ENCODE data around the gene IMP4. TPM values are rescaled to one million over a fixed set of nuclear protein-coding genes. Genes with fewer than 3 reads are reported as not detected.
"Not testable (repeated sequence)": the region's sequence is repeated elsewhere in the genome, so short reads cannot be mapped to it uniquely, and the experiment has no call there.

The IMP4 gene, protein sequence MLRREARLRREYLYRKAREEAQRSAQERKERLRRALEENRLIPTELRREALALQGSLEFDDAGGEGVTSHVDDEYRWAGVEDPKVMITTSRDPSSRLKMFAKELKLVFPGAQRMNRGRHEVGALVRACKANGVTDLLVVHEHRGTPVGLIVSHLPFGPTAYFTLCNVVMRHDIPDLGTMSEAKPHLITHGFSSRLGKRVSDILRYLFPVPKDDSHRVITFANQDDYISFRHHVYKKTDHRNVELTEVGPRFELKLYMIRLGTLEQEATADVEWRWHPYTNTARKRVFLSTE
- 168 TPM for polyA plus RNA-seq (2012; ENCODE audit: insufficient read depth, insufficient read length)

DNA sequence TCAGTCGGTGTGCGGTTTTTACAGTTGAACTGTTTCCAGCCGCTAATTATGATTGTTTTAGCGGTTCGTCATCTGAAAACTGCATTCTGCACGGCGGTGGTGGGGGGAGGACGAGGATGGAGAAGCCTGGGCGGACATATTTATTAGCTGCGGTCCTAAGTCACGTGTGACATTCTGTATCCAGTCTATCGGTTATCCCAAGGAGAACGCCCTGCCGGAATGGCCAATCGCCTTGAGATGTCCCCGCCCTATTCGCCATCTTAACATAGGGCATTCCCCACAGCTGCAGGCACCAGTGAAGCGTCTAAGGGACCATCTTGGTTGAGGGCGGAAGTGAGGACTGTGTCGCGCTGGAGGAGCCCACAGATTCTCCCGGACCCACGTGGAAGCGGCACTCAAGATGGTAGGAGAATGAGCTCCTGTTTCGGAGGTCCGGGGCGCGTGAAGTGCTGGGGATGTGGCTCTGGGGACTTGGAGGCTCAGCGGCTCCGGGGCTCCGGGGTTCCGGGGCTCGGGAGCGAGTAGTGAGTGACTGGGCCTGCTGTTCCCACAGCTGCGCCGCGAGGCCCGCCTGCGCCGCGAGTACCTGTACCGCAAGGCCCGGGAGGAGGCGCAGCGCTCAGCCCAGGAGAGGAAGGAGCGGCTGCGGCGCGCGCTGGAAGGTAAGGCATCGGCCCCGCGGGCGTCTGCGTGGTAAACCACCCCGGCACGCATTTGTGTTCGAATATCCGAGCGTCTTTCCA is at the start of gene IMP4:
TSS of gene IMP4 (plus strand) at position 365 of the 743 bp plus-strand sequence. CDS start at position 401, 36 bp downstream.
- peak within 1 kb of the TSS; percentile 74 for H3K4me3 ChIP-seq (ENCODE audit: low read length)
- peak; percentile 99 for DNase-seq (ENCODE audit: low read depth, low spot score)

DNA sequence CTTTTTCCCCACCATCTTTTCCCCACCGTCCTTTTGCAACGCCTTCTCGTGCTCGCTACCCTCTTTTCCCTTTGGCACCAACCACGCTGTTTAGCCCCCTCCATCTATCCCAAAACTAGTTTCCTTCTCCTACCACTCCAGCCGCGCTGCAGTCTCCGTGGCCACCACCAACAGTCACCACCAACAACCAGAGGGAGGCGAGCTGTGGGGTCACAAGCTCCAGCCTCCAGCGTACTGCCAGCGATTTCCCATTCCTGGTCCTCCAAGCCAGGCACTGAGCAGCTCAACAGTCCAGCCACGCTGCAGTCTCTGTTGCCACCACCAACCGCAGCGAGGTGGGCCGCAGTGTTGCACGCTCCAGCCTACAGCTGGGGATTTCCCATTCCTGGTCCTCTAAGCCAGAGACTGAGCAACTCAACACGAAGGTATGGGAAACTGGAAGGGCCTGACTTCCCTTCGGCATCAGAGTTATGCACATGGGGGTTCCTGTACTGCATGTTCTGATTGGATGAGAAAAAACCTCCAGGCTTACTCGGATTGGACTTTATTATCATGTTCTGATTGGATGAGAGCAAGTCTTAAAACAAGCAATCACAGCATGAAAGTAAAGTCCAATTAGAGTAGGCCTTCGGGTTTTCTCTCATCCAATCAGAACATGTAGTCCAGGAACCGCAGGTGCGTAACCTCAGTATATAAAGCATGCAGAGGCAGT is 42.3 kb upstream of the IMP4 start:
- DNase-seq (ENCODE audit: low read depth, low spot score): no peak
- H3K4me3 ChIP-seq (ENCODE audit: low read length): no peak overlapping the region

DNA sequence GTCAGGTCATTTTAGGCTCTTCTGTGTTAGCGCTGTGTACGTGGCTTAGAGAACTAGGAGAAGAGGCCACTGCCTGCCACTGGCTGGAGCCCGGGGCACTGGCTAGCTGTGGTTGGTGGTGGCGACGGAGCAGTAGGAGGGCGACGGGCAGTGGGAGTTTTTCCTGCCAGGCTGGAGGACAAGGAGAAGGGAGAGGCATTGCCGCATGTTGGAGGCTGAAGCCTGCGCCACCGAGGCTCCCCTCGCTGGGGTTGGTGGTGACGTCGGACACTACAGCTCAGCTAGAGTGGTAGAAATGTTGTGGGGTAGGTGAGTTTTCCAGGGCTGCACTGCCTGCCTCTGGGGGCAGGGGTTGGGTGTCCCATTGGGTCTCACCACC is 41.7 kb upstream of the IMP4 start:
- H3K4me3 ChIP-seq (ENCODE audit: low read length): no peak overlapping the region
- no peak for DNase-seq (ENCODE audit: low read depth, low spot score)

DNA sequence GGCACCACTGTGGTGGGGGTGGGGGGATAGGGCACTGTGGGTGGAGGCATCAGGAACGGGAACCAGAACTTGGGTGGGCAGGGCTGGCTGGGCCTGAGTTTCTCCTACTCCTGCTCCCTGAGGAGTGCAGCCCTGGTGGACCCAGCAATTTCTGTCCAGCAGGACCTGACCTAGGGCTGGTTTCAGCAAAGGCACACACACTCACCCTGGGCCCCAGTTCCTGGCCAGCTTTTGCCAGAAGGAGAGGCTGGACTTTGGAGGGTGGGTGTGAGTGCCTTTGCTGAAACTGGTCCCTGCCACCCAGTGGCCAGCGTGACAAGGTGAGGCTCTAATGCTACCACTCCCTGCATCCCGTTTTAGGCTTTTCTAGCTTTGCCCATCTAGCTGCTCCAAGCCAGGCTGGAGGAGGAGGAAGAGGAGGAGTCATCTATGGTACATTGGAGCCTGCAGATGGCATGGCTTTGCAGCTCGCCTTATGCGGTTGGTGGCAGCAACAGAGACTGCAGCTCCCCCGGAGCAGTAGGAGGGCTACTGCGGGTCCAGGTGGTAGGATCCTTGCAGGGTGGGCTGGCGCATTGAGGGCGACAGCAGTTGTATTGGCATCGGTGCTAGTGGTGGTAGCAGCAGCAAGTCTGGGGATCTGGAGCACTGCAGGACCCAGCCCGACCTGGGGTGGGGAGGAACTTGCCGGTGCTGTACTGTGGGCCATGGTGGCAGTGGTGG is 40.4 kb upstream of the IMP4 start:
- H3K4me3 ChIP-seq (ENCODE audit: low read length): no peak overlapping the region
- DNase-seq (ENCODE audit: low read depth, low spot score): no peak

DNA sequence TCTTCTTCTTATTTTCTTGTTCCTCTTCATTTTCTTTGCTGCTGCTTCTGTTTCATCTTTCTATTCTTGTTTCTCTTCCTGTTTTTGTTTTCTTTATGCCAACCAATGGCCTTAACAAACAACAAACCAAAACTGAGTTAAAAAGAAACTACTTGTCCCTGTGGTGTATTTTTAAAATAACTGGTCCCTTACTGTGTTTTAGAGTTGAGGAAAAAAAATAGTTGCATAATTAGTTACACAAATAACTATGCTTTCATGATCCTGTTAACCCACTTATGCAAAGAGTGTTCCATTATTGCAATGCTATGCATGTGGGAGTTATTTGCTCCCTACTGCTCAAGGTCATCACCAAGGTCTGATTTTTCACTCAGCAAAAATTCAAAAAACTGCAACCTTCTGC is 39.5 kb upstream of the IMP4 start:
- H3K4me3 ChIP-seq (ENCODE audit: low read length): no peak overlapping the region
- DNase-seq (ENCODE audit: low read depth, low spot score): no peak

DNA sequence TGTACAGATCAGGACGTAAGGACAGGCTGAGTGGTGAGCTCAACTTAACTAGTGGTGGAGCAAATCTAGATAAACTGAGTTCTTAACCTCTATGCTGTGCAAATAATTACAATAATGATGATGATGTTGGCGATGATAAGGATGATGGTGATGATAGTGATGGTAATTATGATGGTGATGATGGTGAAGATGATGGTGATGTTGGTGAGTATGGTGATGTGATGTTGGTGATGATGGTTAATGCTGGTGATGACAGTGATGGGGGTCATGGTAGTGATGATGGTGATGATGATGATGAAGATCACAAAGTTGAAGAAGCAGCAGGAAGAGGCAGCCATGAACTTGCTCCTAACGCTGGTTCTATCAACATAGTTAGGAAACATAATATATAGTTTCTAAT is 38.0 kb upstream of the IMP4 start:
- DNase-seq (ENCODE audit: low read depth, low spot score): no peak

DNA sequence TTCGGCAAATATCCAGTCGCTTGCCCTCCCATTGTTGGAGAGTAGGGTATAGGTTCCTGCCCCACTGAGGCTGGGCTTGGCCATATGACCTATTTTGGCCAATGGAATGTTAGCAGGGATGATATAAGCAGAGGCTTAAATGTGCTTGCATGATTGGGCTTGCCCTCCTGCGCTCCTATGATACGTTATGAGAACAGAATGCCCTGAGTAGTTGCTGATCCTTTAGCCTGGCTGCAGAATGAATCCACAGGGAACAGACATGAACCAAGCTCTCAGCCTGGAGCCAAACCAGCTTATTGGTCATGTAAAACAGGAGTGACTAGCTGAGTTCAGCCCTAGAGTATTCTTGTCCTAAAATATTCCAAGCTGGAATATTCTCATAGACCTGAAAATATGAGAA is 34.8 kb upstream of the IMP4 start:
- no peak overlapping the region for H3K4me3 ChIP-seq (ENCODE audit: low read length)
- DNase-seq (ENCODE audit: low read depth, low spot score): no peak

More for the DNA sequence above, 38.0 kb upstream of the IMP4 start:
- H3K4me3 ChIP-seq (ENCODE audit: low read length): no peak overlapping the region

DNA sequence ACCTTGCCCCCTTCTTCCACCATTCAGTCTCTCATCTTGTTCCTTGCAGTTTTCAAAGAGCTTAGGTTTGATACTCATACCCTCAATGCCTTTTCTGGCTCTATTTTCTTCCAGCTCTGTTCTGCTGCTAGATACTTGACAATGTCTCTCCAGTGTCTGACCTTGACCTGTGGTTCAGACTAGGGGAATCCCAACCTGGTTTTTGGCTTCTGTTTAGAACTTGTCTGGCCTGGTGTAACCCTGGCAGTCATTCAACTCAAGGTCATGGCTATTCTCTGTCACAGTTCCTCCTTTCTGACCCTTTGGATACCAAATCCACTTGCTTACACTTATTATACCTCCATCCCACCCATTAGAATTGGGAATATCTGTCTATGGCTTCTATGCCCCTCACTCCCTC is 31.8 kb upstream of the IMP4 start:
- no peak overlapping the region for H3K4me3 ChIP-seq (ENCODE audit: low read length)
- no peak for DNase-seq (ENCODE audit: low read depth, low spot score)

DNA sequence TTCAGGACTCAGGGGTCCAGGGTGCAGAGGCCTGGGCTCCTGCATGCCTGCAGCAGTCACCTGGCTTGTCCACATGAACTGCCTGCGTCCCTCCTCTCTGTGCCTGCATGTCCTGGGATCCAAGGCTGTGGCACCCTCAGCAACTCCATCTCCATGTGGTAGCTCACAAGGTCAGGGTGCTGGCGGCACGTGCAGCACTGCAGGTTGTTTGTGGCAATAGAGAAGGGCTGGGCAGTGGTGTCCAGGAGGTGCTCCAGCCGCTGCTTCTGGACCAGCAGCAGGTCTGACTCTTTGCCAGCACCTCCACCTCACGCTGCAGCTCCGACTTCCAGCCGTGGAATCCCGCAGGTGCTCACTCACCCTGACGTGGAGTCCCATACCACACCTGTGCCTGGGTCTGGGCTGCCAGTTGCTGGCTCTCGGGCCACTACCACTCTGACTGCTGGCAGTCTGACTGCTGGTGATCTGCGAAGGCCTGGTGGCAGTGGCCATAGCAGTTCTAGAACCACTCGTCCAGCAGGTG is 28.8 kb upstream of the IMP4 start:
- H3K4me3 ChIP-seq (ENCODE audit: low read length): no peak overlapping the region
- no peak for DNase-seq (ENCODE audit: low read depth, low spot score)

DNA sequence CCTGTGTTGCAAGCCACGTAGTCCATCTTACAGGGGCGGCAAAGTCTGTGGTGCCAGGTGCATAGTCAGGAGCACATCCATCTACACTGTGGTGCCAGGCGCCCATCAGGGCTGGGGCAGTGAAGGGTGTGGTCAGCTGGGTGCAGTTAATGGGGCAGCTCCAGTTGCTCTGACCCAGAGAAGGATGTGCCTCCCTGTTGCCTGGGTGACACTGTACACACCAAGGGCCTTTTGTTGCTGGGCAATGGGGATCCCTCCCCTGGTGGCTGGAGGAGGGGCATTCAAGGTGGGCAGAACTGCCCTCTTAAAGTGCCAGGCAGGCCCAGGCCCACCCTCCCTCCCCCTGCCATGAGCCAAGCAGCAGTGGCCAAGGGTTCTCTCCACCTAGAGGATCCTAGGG is 28.3 kb upstream of the IMP4 start:
- H3K4me3 ChIP-seq (ENCODE audit: low read length): no peak overlapping the region

DNA sequence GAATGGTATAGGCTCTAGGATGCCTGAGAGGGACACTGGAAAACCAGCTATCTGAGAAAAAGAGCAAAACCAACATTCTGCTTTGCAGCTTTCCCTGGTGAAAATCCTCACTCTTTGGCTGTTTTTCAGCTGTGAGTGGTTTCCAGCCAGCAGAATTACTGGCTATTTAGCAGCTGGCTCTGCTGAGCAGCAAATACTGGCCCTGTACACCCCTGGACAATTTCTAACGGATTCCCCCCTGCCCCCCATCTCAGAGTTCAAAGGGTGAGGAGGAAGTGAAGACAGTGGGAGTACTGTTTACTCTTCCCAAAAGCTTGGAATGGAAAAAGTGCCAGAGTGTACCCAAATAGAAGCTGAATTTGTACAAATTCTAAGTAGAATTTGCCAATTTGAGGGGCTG is 26.1 kb upstream of the IMP4 start:
- DNase-seq (ENCODE audit: low read depth, low spot score): no peak
- no peak overlapping the region for H3K4me3 ChIP-seq (ENCODE audit: low read length)

More for the DNA sequence above, 28.3 kb upstream of the IMP4 start:
- no peak for DNase-seq (ENCODE audit: low read depth, low spot score)

DNA sequence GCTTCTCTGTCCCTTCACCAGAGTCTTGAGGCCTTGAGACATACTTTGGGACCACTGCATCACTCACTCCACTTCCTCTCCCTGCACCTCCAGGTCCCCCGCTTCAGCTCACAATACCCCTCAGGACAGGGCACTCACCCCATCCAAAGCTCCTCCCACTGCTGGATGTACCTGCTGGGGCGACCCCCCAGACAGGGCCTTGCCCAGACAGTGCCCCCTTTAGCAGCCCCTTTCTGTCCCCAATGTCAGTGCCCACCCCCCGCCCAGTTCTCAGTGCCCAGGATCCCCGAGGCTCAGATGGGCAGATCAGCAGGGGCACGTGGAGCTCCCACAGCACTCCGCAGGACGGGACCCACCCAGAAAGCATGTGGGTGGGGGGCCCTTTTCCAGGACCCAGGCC is 23.8 kb upstream of the IMP4 start:
- DNase-seq (ENCODE audit: low read depth, low spot score): no peak
- H3K4me3 ChIP-seq (ENCODE audit: low read length): no peak overlapping the region

DNA sequence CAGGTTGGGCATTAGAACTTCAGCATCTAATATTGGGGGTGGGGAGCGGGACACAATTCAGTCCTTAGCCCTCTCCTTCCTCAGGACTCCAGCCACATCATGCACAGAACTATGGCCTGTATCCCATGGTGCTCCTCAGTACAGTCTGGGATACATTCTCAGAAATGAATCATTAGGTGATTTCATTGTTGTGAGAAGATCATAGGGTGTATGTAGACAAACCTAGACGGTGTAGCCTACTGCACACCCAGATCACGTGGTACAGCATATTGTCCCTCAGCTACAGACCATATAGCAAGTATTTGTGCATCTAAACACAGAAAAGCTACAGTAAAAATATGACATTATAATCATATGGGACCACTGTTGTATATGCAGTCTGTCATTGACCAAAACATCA is 23.2 kb upstream of the IMP4 start:
- H3K4me3 ChIP-seq (ENCODE audit: low read length): no peak overlapping the region
- no peak for DNase-seq (ENCODE audit: low read depth, low spot score)

DNA sequence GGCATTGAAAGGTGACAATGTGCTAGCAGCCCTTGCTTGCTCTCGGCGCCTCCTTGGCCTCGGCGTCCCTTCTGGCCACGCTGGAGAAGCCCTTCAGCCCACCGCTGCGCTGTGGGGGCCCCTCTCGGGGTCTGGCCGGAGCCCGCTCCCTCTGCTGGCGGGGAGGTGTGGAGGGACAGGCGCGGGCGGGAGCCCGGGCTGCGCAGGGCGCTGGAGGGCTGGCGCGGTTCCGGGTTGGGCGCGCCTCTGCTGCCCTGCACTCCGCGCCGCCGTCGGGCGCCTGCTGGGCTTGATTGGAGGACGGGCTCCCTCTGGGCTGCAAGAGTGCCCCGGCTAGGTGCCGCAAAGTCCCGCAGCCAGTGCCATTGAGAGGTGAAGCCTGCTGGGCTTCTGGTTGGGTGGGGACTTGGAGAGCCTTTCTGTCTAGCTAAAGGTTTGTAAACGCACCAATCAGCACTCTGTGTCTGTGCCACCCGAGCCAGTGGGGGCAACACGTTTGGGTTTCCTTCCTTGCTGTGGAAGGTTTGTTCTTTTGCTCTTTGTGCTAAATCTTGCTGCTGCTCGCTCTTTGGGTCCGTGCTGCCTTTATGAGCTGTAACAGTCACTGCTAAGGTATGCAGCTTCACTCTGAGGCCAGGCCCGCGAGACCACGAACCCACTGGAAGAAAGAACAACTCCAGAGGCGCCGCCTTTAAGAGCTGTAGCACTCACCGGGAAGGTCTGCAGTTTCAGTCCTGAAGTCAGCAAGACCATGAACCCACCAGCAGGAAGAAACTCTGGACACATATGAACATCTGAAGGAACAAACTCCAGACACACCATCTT is 14.8 kb upstream of the IMP4 start:
- no peak for DNase-seq (ENCODE audit: low read depth, low spot score)
- no peak overlapping the region for H3K4me3 ChIP-seq (ENCODE audit: low read length)

DNA sequence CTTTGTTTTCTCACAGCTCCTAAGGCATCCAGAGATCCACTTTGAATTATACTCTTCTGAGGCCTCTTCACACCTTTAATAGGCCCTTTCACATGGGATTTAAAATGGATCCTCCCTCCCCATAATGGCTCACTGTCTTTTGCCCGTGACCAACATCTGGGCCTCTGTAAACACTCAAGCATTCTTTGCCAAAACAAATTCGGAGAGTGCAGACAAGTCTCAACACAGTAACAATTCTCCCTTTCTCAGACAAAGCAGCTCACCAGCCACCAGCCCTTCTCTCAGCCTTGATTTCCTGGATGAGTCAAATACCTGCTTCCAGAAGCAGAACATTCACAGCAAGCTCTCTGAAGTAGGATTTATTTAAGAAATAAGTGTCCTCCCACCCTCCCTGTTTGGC is 14.0 kb upstream of the IMP4 start:
- H3K4me3 ChIP-seq (ENCODE audit: low read length): no peak overlapping the region
- no peak for DNase-seq (ENCODE audit: low read depth, low spot score)

DNA sequence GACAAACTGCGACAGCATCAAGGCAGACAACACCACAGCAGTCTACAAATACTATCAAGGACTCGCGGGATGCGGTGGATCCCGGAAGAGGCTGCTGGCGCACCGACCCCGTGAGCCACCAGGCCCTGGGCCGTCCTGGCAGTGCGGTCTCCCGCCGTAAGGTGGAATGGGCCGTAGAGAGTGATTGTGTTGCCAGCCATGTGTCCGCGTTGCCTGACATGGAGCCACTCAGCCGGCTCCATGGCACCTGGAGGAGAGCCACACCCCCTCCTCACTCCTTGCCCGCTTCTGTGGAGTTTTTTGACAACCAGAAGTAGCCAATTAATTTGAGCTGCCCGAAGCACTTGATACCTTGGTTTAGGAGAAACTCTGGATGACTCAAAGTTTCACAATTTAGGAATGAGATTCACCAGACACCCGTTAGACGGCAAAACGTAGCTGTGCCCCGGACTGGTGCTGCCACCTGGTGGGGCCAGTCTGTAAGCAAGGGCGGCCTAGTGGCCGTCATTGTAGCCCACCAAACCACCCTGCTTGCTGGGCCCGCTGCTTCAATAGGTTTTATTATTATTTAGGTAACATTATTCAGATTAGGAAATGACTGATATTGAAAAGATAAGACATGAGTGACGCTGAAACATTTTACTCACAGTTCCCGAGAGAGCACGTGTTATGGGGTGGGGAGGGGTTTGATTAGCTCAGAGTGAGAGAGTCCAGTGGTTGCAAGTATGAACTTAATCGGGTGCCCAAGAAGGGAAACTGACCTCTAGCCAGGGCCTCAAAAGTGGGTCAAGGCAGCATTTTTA is 10.2 kb upstream of the IMP4 start:
- no peak overlapping the region for H3K4me3 ChIP-seq (ENCODE audit: low read length)
- peak; percentile 29 for DNase-seq (ENCODE audit: low read depth, low spot score)

DNA sequence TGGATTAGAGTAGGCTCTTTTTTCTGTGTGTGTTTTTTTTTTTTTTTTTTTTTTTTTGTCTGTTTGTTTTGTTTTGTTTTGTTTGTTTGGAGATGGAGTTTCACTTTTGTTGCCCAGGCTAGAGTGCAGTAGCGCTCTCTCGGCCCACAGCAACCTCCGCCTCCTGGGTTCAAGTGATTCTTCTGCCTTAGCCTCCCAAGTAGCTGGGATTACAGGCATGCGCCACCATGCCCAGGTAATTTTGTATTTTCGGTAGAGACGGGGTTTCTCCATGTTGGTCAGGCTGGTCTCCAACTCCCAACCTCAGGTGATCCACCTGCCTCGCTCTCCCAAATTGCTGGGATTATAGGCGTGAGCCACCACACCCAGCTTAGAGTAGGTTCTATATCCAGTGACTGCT is 9.4 kb upstream of the IMP4 start:
- DNase-seq (ENCODE audit: low read depth, low spot score); H3K4me3 ChIP-seq (ENCODE audit: low read length): not testable (repeated sequence)

DNA sequence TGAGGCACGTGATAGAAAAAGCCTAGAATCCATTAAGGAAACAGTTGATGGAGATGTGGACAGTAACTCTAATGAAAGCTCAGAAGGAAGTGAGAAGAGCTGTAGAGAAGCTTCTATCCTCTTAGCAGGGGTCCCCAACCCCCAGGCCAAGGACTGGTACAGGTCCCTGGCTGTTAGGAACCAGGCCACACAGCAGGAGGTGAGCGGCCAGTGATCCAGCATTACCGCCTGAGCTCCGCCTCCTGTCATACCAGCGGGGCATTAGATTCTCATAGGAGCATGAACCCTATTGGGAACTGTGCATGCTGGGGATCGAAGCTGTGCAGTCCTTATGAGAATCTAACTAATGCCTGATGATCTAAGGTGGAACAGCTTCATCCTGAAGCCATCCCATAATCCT is 8.7 kb upstream of the IMP4 start:
- no peak for DNase-seq (ENCODE audit: low read depth, low spot score)
- H3K4me3 ChIP-seq (ENCODE audit: low read length): no peak overlapping the region

All from Jurkat, Clone E6-1 (cell line).